ENCODE results near the gene MIDN.

Gene MIDN

DNA sequence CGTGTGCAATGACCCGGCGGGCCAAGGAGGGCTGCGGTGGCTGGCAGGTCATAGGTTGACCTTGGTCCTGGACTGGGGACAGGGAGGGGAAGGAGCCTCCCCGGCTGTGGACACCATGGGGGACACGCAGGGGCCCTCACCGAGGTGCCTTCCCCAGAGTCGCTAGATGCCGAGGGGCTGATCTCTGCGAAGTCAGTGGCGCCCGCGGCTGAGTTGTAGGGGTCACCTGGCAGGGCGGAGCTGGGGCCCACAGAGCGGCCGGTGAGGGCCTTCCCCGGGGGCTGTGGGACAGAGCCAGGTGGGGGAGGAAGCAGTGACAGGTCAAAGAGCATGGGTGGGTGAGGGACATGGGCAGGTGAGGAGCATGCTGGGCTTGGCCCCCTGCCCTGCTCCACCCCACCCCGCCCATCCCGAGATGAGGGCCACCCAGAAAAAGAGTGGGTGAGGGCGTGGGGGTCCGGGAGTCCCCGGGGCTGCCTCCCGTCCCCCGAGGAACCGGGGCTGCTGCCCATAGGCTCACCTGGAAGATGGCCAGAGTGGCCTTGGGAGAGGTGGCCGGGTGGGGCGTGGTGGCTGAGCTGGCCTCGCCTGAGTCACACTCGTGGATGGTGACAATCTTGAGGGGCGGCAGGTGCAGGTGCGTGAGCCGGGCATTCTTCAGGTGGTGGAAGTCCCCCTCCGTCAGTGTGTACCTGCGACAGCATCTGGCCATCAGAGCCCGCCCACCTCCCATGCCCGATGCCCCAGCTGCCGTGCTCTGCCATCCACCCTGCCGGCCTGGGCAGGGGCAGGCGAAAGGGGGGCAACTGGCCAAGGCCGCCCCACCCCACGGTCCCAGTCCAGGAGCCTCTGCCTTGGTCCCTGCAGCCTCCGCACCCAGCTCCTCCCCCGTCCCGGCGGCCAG lies 14.1 kb upstream of the MIDN start:
- Mint-ChIP-seq H3K9me3 (no peaks in the 10 kb centered on the region), H3K36me3 (ENCODE audit: low read depth) (no peaks in the 10 kb centered on the region), H3K27me3 (peaks cover 48% of the 10 kb centered on the region), H3K4me3 (no peak overlapping the region), H3K27ac (no peak overlapping the region), H3K4me1 (ENCODE audit: low read depth) (peaks cover 21% of the 10 kb centered on the region)
- intact Hi-C loops (cut with micrococcal nuclease), result no loop called here

DNA sequence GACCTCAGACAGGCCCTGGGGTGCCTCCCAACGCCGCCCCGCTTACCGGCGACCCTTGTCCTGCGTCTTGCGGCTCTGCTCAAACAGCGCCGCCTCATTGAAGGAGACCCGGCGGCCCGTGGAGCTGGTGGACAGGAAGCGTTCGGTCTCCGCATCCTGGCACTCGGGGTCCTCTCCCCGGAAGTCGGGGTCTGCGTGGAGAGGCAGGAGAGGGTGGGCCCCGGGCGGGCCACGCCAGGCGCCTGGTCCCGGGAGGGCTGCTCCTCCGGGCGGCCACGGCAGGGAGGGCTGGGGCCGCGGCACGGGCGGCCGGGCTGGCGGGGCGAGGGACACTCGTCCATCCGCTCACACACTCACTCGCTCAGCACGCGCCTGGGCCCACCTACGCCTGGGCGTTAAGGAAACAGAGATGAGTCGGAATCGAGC lies 13.4 kb upstream of the MIDN start:
- Mint-ChIP-seq H3K36me3 (ENCODE audit: low read depth) (no peaks in the 10 kb centered on the region), H3K27ac (no peak overlapping the region), H3K4me1 (ENCODE audit: low read depth) (peaks cover 25% of the 10 kb centered on the region), H3K9me3 (no peaks in the 10 kb centered on the region), H3K4me3 (no peak overlapping the region), H3K27me3 (peaks cover 50% of the 10 kb centered on the region)
- intact Hi-C loops (cut with micrococcal nuclease), result no loop called here

- H3K4me3 Mint-ChIP-seq, result peak overlapping the region; percentile 40
These were observed 12.5 kb upstream of the MIDN start for GRCh38 chr19:1235625-1236538.

DNA sequence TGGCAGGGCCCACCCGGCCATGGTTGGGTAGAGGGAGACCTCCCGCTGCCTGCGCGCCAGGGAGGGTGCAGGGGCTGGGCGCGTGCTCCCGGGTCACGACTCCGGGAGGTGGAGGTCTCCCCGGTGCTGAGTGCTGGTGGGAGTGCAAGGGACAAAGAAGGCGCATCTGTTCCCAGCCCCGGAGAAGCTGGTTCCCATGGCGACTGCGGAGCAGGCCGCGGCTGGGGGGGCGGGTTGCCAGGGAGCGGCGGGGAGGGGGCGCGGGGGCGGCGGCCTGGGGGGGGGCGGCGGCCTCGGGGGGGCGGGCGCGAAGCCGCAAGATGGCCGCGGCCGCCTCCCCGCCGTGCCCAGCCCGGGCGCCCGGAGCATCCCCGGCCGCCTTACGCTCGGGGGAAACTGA lies 11.8 kb upstream of the MIDN start:
- Mint-ChIP-seq H3K27me3 (peaks cover 51% of the 10 kb centered on the region), H3K27ac (no peak overlapping the region), H3K9me3 (no peaks in the 10 kb centered on the region), H3K4me1 (ENCODE audit: low read depth) (peaks cover 31% of the 10 kb centered on the region), H3K36me3 (ENCODE audit: low read depth) (no peaks in the 10 kb centered on the region), H3K4me3 (peak overlapping the region; percentile 40)
- intact Hi-C loops (cut with micrococcal nuclease), result no loop called here

More at GRCh38 chr19:1235625-1236538, 12.5 kb upstream of the MIDN start:
- Mint-ChIP-seq H3K36me3 (ENCODE audit: low read depth) (no peaks in the 10 kb centered on the region), H3K4me1 (ENCODE audit: low read depth) (peaks cover 26% of the 10 kb centered on the region), H3K9me3 (no peaks in the 10 kb centered on the region), H3K27ac (no peak overlapping the region), H3K27me3 (peaks cover 50% of the 10 kb centered on the region)
- intact Hi-C loops (cut with micrococcal nuclease), result no loop called here

- peaks cover 2% of the 10 kb centered on the region for H3K36me3 Mint-ChIP-seq (ENCODE audit: low read depth)
- H3K27ac Mint-ChIP-seq, result no peak overlapping the region
- peaks cover 28% of the 10 kb centered on the region for H3K4me1 Mint-ChIP-seq (ENCODE audit: low read depth)
- peak overlapping the region; percentile 62 for H3K4me3 Mint-ChIP-seq
- H3K27me3 Mint-ChIP-seq, result peaks cover 49% of the 10 kb centered on the region
- intact Hi-C loops (cut with micrococcal nuclease), result no loop called here
- H3K9me3 Mint-ChIP-seq, result no peaks in the 10 kb centered on the region
These were observed 11.2 kb upstream of the MIDN start for GRCh38 chr19:1237027-1237659.

- H3K36me3 Mint-ChIP-seq (ENCODE audit: low read depth), result peaks cover 8% of the 10 kb centered on the region
- peaks cover 49% of the 10 kb centered on the region for H3K27me3 Mint-ChIP-seq
- H3K9me3 Mint-ChIP-seq, result no peaks in the 10 kb centered on the region
- peaks cover 32% of the 10 kb centered on the region for H3K4me1 Mint-ChIP-seq (ENCODE audit: low read depth)
- peak within 1 kb of the TSS; percentile 59 for H3K27ac Mint-ChIP-seq
- peak within 1 kb of the TSS; percentile 68 for H3K4me3 Mint-ChIP-seq
- intact Hi-C loops (cut with micrococcal nuclease), result no loop called here
These were observed 10.5 kb upstream of the MIDN start, which contains the start of gene CBARP for GRCh38 chr19:1237754-1238368. TSS of gene CBARP (minus strand) at chr19:1238005. CDS start at chr19:1236100, 1,905 bp downstream.

DNA sequence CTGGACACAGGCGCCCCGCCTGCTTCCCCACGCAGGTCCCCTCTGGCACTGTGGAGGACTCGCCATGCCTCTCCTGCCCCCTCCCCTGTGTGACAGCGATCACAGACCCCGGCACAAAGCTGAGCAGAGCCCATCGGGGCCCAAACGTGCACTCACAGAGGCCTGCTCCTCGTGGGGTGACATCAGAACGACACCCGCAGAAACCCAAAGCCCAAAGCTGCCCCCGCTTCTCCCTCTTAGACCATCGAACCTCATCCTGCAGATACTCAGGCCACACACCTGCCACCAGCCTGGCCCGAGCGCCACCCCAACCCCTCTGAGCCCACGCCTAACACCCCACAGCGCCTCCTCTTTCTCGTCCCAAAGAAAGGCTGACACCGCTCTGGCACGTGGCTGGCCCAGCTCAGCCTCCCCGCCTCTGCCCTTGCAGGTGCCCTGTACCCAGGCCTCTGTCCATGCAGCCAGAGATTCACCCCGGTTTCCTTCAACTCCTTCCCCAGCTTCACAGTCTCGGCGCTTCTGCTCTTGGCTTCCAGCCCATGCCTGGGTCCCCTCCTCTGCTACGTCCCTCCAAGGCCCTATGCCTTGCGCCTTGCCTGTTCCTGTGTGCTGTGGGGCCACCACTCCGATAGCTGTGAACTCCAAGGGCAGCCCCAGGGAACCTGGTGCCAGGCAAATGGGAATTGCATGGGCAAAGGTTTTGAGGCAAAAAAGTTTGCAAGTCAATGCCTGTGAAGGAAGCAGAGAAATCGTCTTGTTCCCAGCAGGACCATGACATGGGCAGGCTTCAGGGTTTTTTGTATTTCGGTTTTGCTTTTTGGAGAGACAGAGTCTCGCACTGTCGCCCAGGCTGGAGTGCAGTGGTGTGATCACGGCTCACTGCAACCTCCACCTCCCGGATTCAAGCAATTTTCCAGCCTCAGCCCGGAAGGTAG lies 9.7 kb upstream of the MIDN start:
- Mint-ChIP-seq H3K36me3 (ENCODE audit: low read depth) (peaks cover 14% of the 10 kb centered on the region), H3K4me3 (peak overlapping the region; percentile 68), H3K4me1 (ENCODE audit: low read depth) (peaks cover 40% of the 10 kb centered on the region), H3K27ac (peak overlapping the region; percentile 59), H3K27me3 (peaks cover 44% of the 10 kb centered on the region), H3K9me3 (no peaks in the 10 kb centered on the region)
- intact Hi-C loops (cut with micrococcal nuclease), result no loop called here

DNA sequence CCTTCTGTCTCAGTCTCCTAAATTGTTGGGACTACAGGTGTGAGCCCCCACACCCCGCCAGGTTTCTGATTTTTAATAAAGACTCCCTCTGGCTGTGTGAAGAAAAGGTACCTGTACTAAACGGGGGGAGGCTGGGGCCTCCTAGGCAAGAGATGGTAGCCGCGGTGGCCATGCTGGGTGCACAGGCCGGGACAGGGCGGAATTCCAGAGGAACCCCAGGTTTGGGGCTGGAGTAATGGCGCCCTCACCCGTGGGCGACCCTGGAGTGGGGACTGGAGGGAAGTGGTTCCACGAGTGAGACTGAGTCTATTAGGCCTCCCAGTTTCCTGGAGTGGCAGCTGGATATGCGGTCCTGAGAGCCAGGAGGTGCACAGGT lies 9.0 kb upstream of the MIDN start:
- peak overlapping the region; percentile 55 for H3K27ac Mint-ChIP-seq
- intact Hi-C loops (cut with micrococcal nuclease), result no loop called here

DNA sequence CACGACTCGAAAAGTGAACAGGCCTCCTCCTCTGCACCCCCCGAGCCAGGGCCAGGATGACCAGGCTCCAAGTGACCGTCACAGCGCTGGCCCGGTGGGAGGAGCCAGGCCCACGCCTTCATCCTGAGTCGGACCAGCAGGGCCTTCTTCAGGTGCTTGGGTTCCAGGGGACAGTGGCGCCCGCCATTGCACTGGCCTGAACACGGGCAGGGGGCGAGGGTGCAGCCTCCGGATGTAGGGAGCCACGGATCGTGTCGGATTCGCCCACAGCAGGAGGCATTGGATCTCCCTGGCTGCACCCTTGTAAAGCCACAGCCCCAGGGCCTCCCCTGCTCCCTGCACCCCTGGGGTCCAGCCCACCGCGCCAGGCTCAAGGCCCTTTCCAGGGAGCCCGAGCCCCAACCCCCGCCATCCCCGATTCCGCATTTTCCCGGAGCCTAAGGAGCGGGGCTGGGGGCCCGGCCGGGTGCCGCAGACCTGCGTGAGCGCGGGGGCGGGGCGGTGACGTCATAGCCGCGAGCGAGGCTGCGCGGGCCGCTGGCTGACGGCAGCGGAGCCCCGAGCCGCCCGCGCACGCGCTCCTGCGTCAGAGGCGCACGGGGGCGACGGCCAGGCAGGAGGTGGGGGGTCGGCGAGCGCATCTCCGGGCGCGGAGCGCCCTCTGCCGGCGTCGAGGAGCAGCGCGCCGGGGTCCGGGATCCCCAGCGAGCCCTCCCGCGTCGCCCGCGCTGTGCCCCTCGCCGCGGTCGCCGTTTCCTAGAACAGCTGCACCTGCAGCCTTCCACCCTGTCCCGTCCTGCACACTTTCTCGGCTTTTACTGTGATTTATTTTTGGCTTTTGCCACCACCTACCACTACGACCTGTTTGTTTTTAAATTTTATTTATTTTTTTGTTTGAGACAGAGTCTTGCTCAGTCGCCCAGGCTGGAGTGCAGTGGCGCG lies 8.3 kb upstream of the MIDN start:
- no peaks in the 10 kb centered on the region for H3K9me3 Mint-ChIP-seq
- intact Hi-C loops (cut with micrococcal nuclease), result no loop called here
- peak overlapping the region; percentile 55 for H3K27ac Mint-ChIP-seq
- peaks cover 27% of the 10 kb centered on the region for H3K36me3 Mint-ChIP-seq (ENCODE audit: low read depth)
- H3K4me1 Mint-ChIP-seq (ENCODE audit: low read depth), result peaks cover 51% of the 10 kb centered on the region
- H3K27me3 Mint-ChIP-seq, result peaks cover 34% of the 10 kb centered on the region
- H3K4me3 Mint-ChIP-seq, result peak overlapping the region; percentile 66

More for the DNA sequence above, 9.0 kb upstream of the MIDN start:
- Mint-ChIP-seq H3K9me3 (no peaks in the 10 kb centered on the region), H3K4me1 (ENCODE audit: low read depth) (peaks cover 45% of the 10 kb centered on the region), H3K4me3 (no peak overlapping the region), H3K36me3 (ENCODE audit: low read depth) (peaks cover 21% of the 10 kb centered on the region), H3K27me3 (peaks cover 37% of the 10 kb centered on the region)

GRCh38 chr19:1240925-1241324 lies 7.5 kb upstream of the MIDN start:
- Mint-ChIP-seq H3K27me3 (peaks cover 25% of the 10 kb centered on the region), H3K36me3 (ENCODE audit: low read depth) (peaks cover 29% of the 10 kb centered on the region), H3K4me3 (peak overlapping the region; percentile 44), H3K27ac (peak overlapping the region; percentile 78), H3K4me1 (ENCODE audit: low read depth) (peaks cover 59% of the 10 kb centered on the region), H3K9me3 (no peaks in the 10 kb centered on the region)
- intact Hi-C loops (cut with micrococcal nuclease), result no loop called here

DNA sequence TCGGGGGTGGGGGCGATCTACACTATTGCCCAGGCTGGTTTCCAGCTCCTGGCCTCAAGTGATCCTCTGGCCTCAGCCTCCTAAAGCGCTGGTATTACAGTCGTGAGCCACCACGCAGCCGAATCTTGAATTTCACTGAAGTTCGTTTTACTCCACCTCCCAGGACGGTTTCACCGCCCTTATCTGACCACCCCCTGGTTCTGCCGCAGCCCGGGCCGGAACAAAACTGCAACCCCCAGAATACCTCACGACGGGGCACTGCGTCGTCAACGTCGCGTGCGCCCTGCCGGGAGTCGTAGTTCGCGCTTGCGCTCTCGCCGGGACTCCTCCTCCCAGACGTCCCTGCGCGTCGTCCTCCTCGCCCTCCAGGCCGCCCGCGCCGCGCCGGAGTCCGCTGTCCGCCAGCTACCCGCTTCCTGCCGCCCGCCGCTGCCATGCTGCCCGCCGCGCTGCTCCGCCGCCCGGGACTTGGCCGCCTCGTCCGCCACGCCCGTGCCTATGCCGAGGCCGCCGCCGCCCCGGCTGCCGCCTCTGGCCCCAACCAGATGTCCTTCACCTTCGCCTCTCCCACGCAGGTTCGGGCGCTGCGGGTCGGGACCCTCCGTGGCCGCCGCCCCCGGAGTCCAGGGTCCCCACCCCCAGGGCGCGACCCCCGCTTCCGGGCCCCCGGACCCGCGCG lies 6.8 kb upstream of the MIDN start, which contains the start of gene ATP5F1D:
TSS of gene ATP5F1D (plus strand) at position 335 of the 679 bp plus-strand sequence. CDS start at position 435, 100 bp downstream.
- peaks cover 65% of the 10 kb centered on the region for H3K4me1 Mint-ChIP-seq (ENCODE audit: low read depth)
- peak within 1 kb of the TSS; percentile 86 for H3K4me3 Mint-ChIP-seq
- H3K36me3 Mint-ChIP-seq (ENCODE audit: low read depth), result peaks cover 35% of the 10 kb centered on the region
- intact Hi-C loops (cut with micrococcal nuclease), result no loop called here
- peaks cover 19% of the 10 kb centered on the region for H3K27me3 Mint-ChIP-seq
- H3K9me3 Mint-ChIP-seq, result no peaks in the 10 kb centered on the region
- peak within 1 kb of the TSS; percentile 78 for H3K27ac Mint-ChIP-seq
